NOMO-1 treated with DMSO at 0.1 percent for 48 hours (cell line): Measurements from ENCODE around the gene FURIN.
A peak's percentile ranks its signal among the peaks of the same experiment; 100 is the strongest.
"Not testable (repeated sequence)": the region's sequence is repeated elsewhere in the genome, so short reads cannot be mapped to it uniquely, and the experiment has no call there.

Experiments used
- DNase-seq: peaks from one replicate; lab custom pipeline; 2025; ENCODE audit not compliant: unreplicated experiment; lab: John Stamatoyannopoulos, UW

FURIN gene

GRCh38 chr15:90914305-90915080 lies 46.1 kb downstream of the FURIN start:
- DNase-seq: peak; percentile 79

GRCh38 chr15:90915216-90915807 lies 46.9 kb downstream of the FURIN start:
- no peak for DNase-seq

- peak; percentile 81 for DNase-seq
Observed at GRCh38 chr15:90915808-90916440, 47.5 kb downstream of the FURIN start.

- no peak for DNase-seq
Observed at GRCh38 chr15:90916461-90916860, 48.1 kb downstream of the FURIN start.

DNA sequence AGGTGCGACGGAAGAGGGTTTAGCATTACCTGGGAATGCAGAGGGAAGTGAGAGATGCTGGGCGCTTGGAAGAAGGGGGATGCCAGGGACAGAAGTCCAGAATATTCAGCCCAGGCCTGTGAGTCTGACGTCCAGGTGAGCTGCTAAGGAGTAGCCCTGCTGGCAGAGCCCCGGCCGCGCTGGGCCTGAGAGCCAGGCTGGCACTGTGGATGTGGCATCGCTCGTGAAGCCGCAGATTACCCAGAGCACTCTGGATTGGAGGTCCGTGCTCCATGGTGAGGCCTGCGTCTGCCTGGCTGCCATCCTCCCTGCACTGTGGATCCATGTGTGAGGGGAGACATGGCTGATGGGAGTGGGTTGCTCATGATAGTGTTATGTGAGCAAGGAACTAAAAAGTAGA lies 49.2 kb downstream of the FURIN start:
- DNase-seq: no peak

DNA sequence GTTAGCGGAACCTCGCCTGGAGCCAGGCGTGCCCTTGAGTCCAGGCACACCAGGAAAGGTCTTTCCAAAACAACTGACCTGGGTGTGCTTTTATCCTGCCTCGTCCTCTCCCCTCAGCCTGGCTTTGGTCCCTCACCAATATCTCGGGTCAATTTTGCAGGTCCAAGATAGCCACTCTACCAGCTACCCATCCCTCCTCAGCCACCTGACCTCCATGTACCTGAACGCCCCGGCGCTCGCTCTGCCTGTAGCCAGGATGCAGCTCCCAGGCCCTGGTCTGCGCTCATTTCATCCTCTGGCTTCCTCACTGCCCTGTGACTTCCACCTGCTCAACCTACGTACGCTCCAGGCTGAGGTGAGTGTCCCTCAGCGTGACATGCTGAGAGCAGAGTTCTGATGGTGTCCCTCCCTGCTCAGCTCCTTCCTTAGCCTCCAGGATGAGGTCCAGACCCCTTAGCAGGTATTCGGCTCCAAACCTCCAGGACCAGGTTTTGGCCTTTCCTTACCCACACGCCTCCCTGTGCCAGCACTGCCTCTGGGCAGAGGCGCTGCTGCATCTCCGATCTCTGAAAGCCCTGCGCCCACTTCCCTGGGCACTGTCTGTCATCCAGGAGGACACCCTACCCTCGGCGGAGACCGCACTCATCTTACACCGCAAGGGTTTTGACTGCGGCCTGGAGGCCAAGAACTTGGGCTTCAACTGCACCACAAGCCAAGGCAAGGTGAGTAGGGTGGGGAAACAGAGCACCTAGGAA lies 49.8 kb downstream of the FURIN start:
- no peak for DNase-seq

GRCh38 chr15:90918835-90919234 lies 50.4 kb downstream of the FURIN start:
- DNase-seq: no peak

- DNase-seq: no peak
Observed at GRCh38 chr15:90921887-90922286, 53.5 kb downstream of the FURIN start.

- DNase-seq: not testable (repeated sequence)
Observed at GRCh38 chr15:90922712-90923322, 54.4 kb downstream of the FURIN start.

- DNase-seq: no peak
Observed at GRCh38 chr15:90924375-90924774, 56.0 kb downstream of the FURIN start.

- DNase-seq: not testable (repeated sequence)
Observed at GRCh38 chr15:90926766-90927165, 58.4 kb downstream of the FURIN start.

- peak; percentile 45 for DNase-seq
Observed at GRCh38 chr15:90928106-90928505, 59.7 kb downstream of the FURIN start.

DNA sequence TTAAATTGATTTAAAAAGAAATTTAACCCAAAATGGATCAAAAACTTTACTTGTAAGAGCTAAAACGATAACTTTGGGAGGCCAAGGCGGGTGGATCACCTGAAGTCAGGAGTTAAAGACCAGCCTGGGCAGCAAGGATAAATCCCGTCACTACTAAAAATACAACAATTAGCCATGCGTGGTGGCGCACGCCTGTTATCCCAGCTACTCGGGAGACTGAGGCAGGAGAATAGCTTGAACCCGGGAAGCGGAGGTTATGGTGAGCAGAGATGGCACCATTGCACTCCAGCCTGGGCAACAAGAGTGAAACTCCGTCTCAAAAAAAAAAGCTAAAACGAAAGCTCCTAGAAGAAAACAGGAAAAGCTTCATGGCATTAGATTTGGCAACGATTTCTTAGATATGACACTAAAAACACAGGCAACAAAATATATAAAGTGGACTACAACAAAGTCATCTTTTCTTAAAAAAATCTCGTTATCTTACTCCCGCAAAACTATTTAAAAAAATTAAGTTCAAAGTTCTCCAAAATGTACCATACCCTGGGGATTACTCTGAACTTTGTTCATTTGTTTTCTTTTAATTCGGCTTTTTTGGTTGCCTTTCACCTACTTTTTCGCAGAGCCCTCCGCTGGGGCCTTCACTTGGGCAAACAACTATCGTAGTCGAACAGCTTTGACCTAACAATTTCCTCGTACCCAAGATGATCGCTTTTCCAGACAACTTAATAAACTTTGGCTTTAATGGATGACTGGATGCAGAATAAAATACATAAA lies 61.0 kb downstream of the FURIN start:
- no peak for DNase-seq

DNA sequence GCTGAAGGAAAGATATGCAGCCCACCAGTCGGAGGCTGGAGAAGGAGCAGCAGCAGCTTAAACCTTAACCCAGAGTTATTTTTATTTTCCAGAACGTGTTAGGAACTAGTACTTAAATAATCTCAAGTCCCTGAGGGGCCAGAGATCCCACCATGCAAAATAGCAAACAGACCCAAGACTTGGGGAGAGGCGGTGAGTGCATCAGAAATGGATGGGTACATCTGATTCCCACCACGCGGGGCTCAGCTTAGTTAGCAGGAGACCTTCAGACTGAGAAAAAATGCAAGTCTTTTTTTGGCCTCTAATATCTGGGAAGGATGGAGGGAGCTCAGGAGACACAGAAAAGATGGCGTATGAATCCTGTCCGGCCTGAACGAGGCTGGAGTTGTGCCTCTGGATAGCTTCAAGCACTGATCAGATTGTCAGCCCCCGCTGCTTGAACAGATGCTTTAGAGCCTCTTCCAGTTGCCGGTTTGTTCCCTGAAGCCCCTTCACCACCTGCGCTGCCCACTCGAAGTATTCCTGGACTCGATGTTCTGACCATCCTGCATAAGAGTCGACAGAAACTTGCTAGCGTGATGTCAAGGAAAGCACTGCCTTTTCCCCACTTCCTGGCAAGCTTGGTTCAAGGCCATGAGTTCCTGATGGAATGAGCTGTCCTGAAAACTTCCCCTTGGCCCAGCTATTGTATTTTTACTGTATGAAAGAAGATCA lies 62.6 kb downstream of the FURIN start:
- no peak for DNase-seq

DNA sequence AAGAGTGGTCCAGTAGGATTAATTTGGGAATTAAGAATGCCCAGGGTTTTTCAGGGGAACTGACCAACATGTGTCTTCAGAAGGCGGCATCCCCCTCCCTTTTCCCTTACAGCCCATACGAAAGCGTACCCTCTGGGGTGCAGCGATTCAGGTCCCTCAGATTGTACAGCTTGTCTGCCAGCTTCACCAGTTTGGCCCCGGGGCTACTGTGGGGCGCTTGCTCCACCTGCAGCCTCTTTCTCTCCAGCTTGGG lies 63.1 kb downstream of the FURIN start:
- DNase-seq: no peak

- DNase-seq: peak; percentile 89
Observed at GRCh38 chr15:90931828-90932659, 63.7 kb downstream of the FURIN start, which contains the start of gene HDDC3. Gene HDDC3 (minus strand): TSS chr15:90932549. CDS start chr15:90932540, 9 bp downstream.

DNA sequence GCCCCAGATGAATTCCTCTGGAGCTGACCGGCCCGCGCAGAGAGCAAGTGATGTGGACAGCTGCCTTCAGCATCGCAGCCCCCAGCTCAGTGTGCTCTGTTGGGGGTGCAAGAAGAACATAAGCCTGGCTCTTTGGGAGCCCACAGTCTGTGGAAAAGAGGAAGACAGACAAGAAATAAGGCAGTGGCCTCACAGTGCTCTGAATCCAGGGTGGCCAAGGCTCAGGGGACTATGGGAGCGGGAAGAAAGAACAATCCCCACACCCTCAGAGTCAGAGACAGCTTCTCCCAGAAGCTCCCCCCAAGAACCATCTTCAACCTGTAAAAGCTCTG lies 64.2 kb downstream of the FURIN start:
- no peak for DNase-seq
